Psoas muscle (tissue), 8 donors: ENCODE data around the gene CAMTA1. TPM values are rescaled to one million over a fixed set of nuclear protein-coding genes. Genes with fewer than 3 reads are reported as not detected.

ENCODE experiments used
- ATAC-seq, 4 donors: fragments of 200-7000 bp; cut with Tn5 transposase; one replicate each; pipeline ENCODE4 v1.9.1; 2020; ENCODE audit warnings: moderate library complexity in 3 of 4, mild to moderate bottlenecking in 2 of 4
- DNase-seq, 2 donors: peaks; one replicate each; pipeline ENCODE4 v3.0.0-alpha.2; 2020
- H3K27ac ChIP-seq: fragments of 200-600 bp; one replicate; pipeline ENCODE4 v1.8.0; 2022
- H3K27me3 ChIP-seq, 3 donors: fragments of 200-600 bp in 1 of 3; one replicate each; pipeline versions ENCODE4 v1.6.1 to v1.8.0; 2013 to 2022; ENCODE audit warnings: low read length in 2 of 3, mild to moderate bottlenecking in 2 of 3, moderate library complexity in 1 of 3; ENCODE audit not compliant: insufficient read depth in 3 of 3
- H3K36me3 ChIP-seq, 2 donors: fragments of 200-600 bp in 1 of 2; one replicate each; pipeline versions ENCODE4 v1.6.1 to v1.8.0; 2013 to 2022; ENCODE audit warnings: low read depth in 1 of 2, mild to moderate bottlenecking in 1 of 2, moderate library complexity in 1 of 2; ENCODE audit not compliant: insufficient read depth in 1 of 2
- H3K4me1 ChIP-seq: fragments of 200-600 bp; one replicate; pipeline ENCODE4 v1.8.0; 2022
- H3K4me3 ChIP-seq: fragments of 200-600 bp; one replicate; pipeline ENCODE4 v1.8.0; 2022; ENCODE audit warnings: mild to moderate bottlenecking
- H3K9me3 ChIP-seq: fragments of 200-600 bp; one replicate; pipeline ENCODE4 v1.8.0; 2022
- WGBS, 3 donors: extraction: QIAGEN DNeasy Blood & Tissue Kit; methylation state at CpG; one replicate each; pipeline versions ENCODE4 v1.1.6 to v1.1.7; 2013; 5-methylcytosine and 5-hydroxymethylcytosine counted together
- intact Hi-C, 2 donors: fragments of 100-400 bp; cut with DNase I; formaldehyde crosslinking; loops; one replicate each; pipeline versions ENCODE4 v1.11.0 to v1.14.2; 2022
- polyA plus RNA-seq, 3 donors: library from polyadenylated mRNA; stranded (reverse); fragments of 200-250 nt; gene quantifications; one replicate each; pipeline ENCODE4 v1.2.3, GENCODE V29; 2013
- total RNA-seq, 4 donors: library from RNA; stranded (reverse); fragmentation: NEBNext Ultra II Directional in 2 of 4; extraction: Animal tissue kit (Norgen Biotek cat#: 25700) in 2 of 4; gene quantifications; one replicate each; pipeline versions ENCODE4 v1.2.1 to v1.2.4, GENCODE V29; 2021 to 2023
- TF ChIP-seq, protein P1 (sequence below): fragments of 200-600 bp; IDR thresholded peaks from one replicate; pipeline ENCODE4 v1.8.0; 2022; ENCODE audit warnings: antibody characterized with exemption
- donor health status: healthy with polysubstance abuse.
- donor health status: DM: no; HTN: no; CAD: no; lungs with moderate emphysema.
- donor health status: Bipolar disorder and iron deficiency.
- donor health status: healthy.
- donor health status: DM: yes; HTN: yes; CAD: no.
- donor health status: DM: no; HTN: no; CAD: no.
- donor health status: DM: no; HTN: no; CAD: no.
- donor health status: DM: yes; HTN: yes; CAD: no.

The CAMTA1 gene
- total and polyA plus RNA-seq, 7 donors: 64.6 to 206 (median 76.5) TPM

- Histone ChIP-seq H3K36me3 (no peaks in the 10 kb centered on the region), H3K4me1 (peaks cover 4% of the 10 kb centered on the region), H3K9me3 (no peaks in the 10 kb centered on the region), H3K4me3 (no peak overlapping the region), H3K27me3 (no peaks in the 10 kb centered on the region), H3K27ac (no peak overlapping the region)
- DNase-seq: no peak
- ATAC-seq: no peak
- intact Hi-C loops: no loop called here
- WGBS, 3 donors: 57 to 71% (median 71%) methylated on average over 5 of the region's 5 CpGs
- TF ChIP-seq, protein P1, sequence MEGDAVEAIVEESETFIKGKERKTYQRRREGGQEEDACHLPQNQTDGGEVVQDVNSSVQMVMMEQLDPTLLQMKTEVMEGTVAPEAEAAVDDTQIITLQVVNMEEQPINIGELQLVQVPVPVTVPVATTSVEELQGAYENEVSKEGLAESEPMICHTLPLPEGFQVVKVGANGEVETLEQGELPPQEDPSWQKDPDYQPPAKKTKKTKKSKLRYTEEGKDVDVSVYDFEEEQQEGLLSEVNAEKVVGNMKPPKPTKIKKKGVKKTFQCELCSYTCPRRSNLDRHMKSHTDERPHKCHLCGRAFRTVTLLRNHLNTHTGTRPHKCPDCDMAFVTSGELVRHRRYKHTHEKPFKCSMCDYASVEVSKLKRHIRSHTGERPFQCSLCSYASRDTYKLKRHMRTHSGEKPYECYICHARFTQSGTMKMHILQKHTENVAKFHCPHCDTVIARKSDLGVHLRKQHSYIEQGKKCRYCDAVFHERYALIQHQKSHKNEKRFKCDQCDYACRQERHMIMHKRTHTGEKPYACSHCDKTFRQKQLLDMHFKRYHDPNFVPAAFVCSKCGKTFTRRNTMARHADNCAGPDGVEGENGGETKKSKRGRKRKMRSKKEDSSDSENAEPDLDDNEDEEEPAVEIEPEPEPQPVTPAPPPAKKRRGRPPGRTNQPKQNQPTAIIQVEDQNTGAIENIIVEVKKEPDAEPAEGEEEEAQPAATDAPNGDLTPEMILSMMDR: no peak
Observed at GRCh38 chr1:6979003-6979613, 193.9 kb downstream of the CAMTA1 start.

DNA sequence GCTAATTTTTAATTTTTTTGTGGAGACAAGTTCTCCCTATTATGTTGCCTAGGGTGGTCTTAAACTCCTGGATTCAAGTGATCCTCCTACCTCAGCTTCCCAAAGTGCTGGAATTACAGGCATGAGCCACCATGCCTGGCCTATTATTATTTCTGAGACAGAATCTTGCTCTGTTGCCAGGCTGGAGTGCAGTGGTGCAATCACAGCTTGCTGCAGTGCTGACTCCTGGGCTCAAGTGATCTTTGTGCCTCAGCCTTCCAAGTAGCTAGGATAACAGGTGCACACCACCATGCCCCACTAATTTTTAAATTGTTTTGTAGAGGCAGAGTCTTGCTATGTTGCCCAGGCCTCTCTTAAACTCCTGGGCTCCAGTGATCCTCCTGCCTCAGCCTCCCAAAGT lies 196.3 kb downstream of the CAMTA1 start:
- Histone ChIP-seq H3K4me1 (peaks cover 8% of the 10 kb centered on the region), H3K27ac (no peak overlapping the region), H3K27me3 (no peaks in the 10 kb centered on the region), H3K9me3 (no peaks in the 10 kb centered on the region), H3K4me3 (no peak overlapping the region), H3K36me3 (no peaks in the 10 kb centered on the region)
- intact Hi-C loops: no loop called here
- TF ChIP-seq, protein P1: no peak
- DNase-seq: no peak
- ATAC-seq: peak in 1 of 4 donors; percentile 36

DNA sequence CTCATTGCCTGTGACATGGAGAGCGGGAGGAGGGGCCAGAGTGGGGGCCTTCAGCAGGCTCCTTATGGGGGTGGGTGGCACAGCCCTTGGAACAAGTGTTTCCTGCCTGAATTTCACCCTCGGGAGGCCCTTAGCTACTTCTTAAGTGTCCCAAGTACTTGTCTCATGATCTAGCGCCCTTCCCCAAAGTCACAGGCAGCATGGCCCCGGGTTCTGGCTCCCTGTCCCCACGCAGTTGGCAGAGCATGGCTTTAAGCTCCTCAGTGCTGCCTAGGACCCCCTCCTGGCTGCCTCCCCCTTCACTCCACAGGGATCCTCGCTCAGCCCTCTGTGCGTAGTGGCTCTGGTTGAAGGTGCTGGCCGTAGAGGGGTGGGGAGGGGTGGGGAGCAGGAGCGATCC lies 197.2 kb downstream of the CAMTA1 start:
- H3K36me3 ChIP-seq: no peaks in the 10 kb centered on the region
- no peak overlapping the region for H3K27ac ChIP-seq
- H3K9me3 ChIP-seq: no peaks in the 10 kb centered on the region
- intact Hi-C loops: no loop called here
- H3K27me3 ChIP-seq: no peaks in the 10 kb centered on the region
- H3K4me3 ChIP-seq: no peak overlapping the region
- DNase-seq (no peak), ATAC-seq (no peak)
- peaks cover 6% of the 10 kb centered on the region for H3K4me1 ChIP-seq
- 86 to 88% (median 87%) methylated on average over 9 of the region's 9 CpGs for WGBS, 3 donors
- TF ChIP-seq, protein P1: no peak

- H3K4me1 ChIP-seq: peaks cover 4% of the 10 kb centered on the region
- TF ChIP-seq, protein P1: no peak
- ATAC-seq (no peak), DNase-seq (no peak)
- no peaks in the 10 kb centered on the region for H3K36me3 ChIP-seq
- WGBS, 3 donors: 94 to 100% (median 98%) methylated on average over 2 of the region's 2 CpGs
- H3K27me3 ChIP-seq: no peaks in the 10 kb centered on the region
- intact Hi-C loops: no loop called here
- no peaks in the 10 kb centered on the region for H3K9me3 ChIP-seq
- no peak overlapping the region for H3K4me3 ChIP-seq
- no peak overlapping the region for H3K27ac ChIP-seq
Observed at GRCh38 chr1:6982860-6983259, 197.6 kb downstream of the CAMTA1 start.

GRCh38 chr1:6984536-6984935 lies 199.3 kb downstream of the CAMTA1 start:
- 61 to 67% (median 62%) methylated on average over 14 of the region's 14 CpGs for WGBS, 3 donors
- no peak overlapping the region for H3K4me3 ChIP-seq
- H3K27ac ChIP-seq: no peak overlapping the region

More at GRCh38 chr1:6984536-6984935, 199.3 kb downstream of the CAMTA1 start:
- no peak for DNase-seq
- ATAC-seq: no peak
- H3K9me3 ChIP-seq: no peaks in the 10 kb centered on the region
- H3K36me3 ChIP-seq: no peaks in the 10 kb centered on the region
- no peaks in the 10 kb centered on the region for H3K27me3 ChIP-seq
- peaks cover 4% of the 10 kb centered on the region for H3K4me1 ChIP-seq
- intact Hi-C loops: no loop called here
- TF ChIP-seq, protein P1: no peak
